Suprapubic skin (tissue), 2 donors: ENCODE data around the gene CRHBP.

Experiments used
- EP300 ChIP-seq: sonication (generic); formaldehyde crosslinking; IDR thresholded peaks from one replicate; pipeline ENCODE4 v1.6.1; 2017; ENCODE audit warnings: antibody characterized with exemption
- POLR2A ChIP-seq, 2 donors: fragments of 450-650 bp; IDR thresholded peaks; one replicate each; pipeline ENCODE4 v1.6.1; 2017; ENCODE audit warnings: antibody characterized with exemption in 2 of 2, mild to moderate bottlenecking in 2 of 2, moderate library complexity in 2 of 2

DNA sequence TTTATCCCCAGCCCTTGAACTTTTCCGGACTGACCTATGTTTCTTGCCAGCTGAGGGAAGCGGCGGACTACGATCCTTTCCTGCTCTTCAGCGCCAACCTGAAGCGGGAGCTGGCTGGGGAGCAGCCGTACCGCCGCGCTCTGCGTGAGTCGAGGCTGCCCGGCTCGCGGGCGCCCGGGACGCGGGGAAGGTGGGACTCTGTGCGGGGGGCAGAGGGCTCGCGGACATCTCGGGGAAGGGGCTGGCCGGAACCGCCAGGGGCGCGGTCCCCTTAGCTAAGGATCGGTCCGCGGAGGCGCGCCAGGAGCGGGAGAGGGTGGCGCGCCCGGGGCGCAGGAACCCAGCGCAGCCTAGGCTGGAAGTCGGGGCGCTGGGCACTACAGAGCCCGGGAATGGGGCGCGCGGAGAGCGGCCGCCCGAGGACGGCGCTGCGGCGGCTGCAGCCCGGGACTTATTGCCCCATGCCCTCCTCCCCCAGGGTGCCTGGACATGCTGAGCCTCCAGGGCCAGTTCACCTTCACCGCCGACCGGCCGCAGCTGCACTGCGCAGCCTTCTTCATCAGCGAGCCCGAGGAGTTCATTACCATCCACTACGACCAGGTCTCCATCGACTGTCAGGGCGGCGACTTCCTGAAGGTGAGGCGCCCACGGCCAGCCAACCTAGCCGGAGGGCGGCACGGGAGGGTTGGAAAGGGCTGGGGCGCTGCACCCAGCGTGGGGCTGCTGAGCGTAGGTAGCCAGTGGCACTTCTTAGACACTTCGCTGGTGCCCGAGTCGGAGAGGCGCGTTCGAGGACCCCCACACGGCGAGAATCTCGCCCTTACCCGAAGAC lies 922 bp downstream of the CRHBP start:
- TF ChIP-seq POLR2A (IDR thresholded peaks at IDR 0.05) (no peak), EP300 (no peak)
